Neural progenitor cell (in vitro differentiated cells): ENCODE results near the gene C6orf132. TPM values are rescaled to one million over a fixed set of nuclear protein-coding genes. Genes with fewer than 3 reads are reported as not detected.

Experiments used
- DNase-seq: peaks from one replicate; pipeline ENCODE4 v3.0.0-alpha.2; 2016; ENCODE audit warnings: low spot score
- H2AFZ ChIP-seq: fragments of 200-600 bp; sonication (generic); replicated peaks from 2 replicates; pipeline ENCODE4 v1.6.1; 2016; ENCODE audit warnings: antibody characterized with exemption
- H3F3A ChIP-seq: fragments of 200-600 bp; sonication (generic); 2 replicates; pipeline ENCODE4 v1.6.1; 2016; ENCODE audit warnings: antibody characterized with exemption, low read depth
- H3K27ac ChIP-seq: fragments of 200-600 bp; sonication (generic); 2 replicates; pipeline ENCODE4 v1.5.1; 2016; ENCODE audit warnings: mild to moderate bottlenecking
- H3K27me3 ChIP-seq: fragments of 200-600 bp; sonication (generic); 2 replicates; pipeline ENCODE4 v1.6.1; 2016; ENCODE audit warnings: mild to moderate bottlenecking, moderate library complexity
- H3K36me3 ChIP-seq: fragments of 200-600 bp; sonication (generic); 2 replicates; pipeline ENCODE4 v1.5.1; 2016
- H3K4me1 ChIP-seq: fragments of 200-600 bp; sonication (generic); 2 replicates; pipeline ENCODE4 v1.6.1; 2016; ENCODE audit warnings: mixed run types
- H3K4me2 ChIP-seq: fragments of 200-600 bp; sonication (generic); 2 replicates; pipeline ENCODE4 v1.6.1; 2016
- H3K4me3 ChIP-seq: fragments of 200-600 bp; sonication (generic); 2 replicates; pipeline ENCODE4 v1.5.1; 2016
- H3K79me2 ChIP-seq: fragments of 200-600 bp; sonication (generic); 2 replicates; pipeline ENCODE4 v1.6.1; 2016; ENCODE audit warnings: low read depth
- H3K9ac ChIP-seq: fragments of 200-600 bp; sonication (generic); 2 replicates; pipeline ENCODE4 v1.6.1; 2016
- H3K9me3 ChIP-seq: fragments of 200-600 bp; sonication (generic); 2 replicates; pipeline ENCODE4 v1.5.1; 2016; ENCODE audit warnings: low read depth
- H4K20me1 ChIP-seq: fragments of 200-600 bp; sonication (generic); 2 replicates; pipeline ENCODE4 v1.6.1; 2016; ENCODE audit warnings: low read depth
- H3K27ac Mint-ChIP-seq: 3 replicates; pipeline ENCODE4 v1.8.0; 2021; ENCODE audit warnings: mixed read lengths
- H3K27me3 Mint-ChIP-seq: 2 replicates; pipeline ENCODE4 v1.8.0; 2022; ENCODE audit warnings: low read depth, mild to moderate bottlenecking, inconsistent platforms, moderate library complexity, mixed read lengths; ENCODE audit not compliant: insufficient read depth
- H3K36me3 Mint-ChIP-seq: 3 replicates; pipeline ENCODE4 v1.8.0; 2021; ENCODE audit warnings: mixed read lengths
- H3K4me1 Mint-ChIP-seq: 3 replicates; pipeline ENCODE4 v1.8.0; 2021; ENCODE audit warnings: mixed read lengths
- H3K4me3 Mint-ChIP-seq: 3 replicates; pipeline ENCODE4 v1.8.0; 2021; ENCODE audit warnings: mild to moderate bottlenecking, moderate library complexity, mixed read lengths
- H3K9me3 Mint-ChIP-seq: 3 replicates; pipeline ENCODE4 v1.8.0; 2020; ENCODE audit warnings: mixed read lengths
- CTCF ChIP-seq: fragments of 200-600 bp; sonication (generic); IDR thresholded peaks from 2 replicates; pipeline ENCODE4 v1.5.1; 2017; ENCODE audit warnings: antibody characterized with exemption, mild to moderate bottlenecking
- EZH2 ChIP-seq: fragments of 200-600 bp; sonication (generic); IDR thresholded peaks from 2 replicates; pipeline ENCODE4 v1.6.1; 2017; ENCODE audit warnings: antibody characterized with exemption, mild to moderate bottlenecking, moderate library complexity
- EZH2phosphoT487 ChIP-seq: fragments of 200-600 bp; sonication (generic); IDR thresholded peaks from 2 replicates; pipeline ENCODE4 v1.6.1; 2017; ENCODE audit warnings: antibody characterized with exemption
- total RNA-seq: library from RNA; depleted of rRNA; stranded (reverse); fragments of >200 nt; gene quantifications from 2 replicates; pipeline ENCODE4 v1.2.3, GENCODE V29; 2015; ENCODE audit warnings: low replicate concordance

C6orf132 gene
- total RNA-seq, 1 donor from 2014 or later: 1.8 TPM

DNA sequence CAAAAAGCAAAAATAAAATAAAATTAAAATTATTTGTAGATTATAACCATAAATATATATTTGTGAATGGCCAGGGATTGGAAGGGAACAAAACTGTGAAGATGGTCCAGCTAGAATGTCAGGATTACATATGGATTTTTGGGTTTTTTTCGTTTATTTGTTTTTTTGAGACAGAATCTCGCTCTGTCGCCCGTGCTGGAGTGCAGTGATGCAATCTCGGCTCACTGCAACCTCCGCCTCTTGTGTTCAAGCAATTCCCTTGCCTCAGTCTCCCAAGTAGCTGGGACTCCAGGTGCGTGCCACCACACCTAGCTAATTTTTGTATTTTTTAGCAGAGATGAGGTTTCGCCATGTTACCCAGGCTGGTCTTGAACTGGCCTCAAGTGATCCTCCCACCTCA is 7.8 kb upstream of the C6orf132 start:
- no peaks in the 10 kb centered on the region for H3K9me3 ChIP-seq
- H3K4me1 Mint-ChIP-seq: peaks cover 15% of the 10 kb centered on the region
- no peak overlapping the region for H3K4me2 ChIP-seq
- DNase-seq: no peak
- TF ChIP-seq EZH2: no peak
- no peak for TF ChIP-seq CTCF
- TF ChIP-seq EZH2phosphoT487: no peak
- H3K79me2 ChIP-seq: no peaks in the 10 kb centered on the region
- H3K4me3 Mint-ChIP-seq: no peak overlapping the region
- H2AFZ ChIP-seq: no peak overlapping the region
- no peaks in the 10 kb centered on the region for H3K36me3 ChIP-seq
- no peak overlapping the region for H3K9ac ChIP-seq
- H3K4me3 ChIP-seq: no peak overlapping the region
- H3K4me1 ChIP-seq: peaks cover 16% of the 10 kb centered on the region
- H4K20me1 ChIP-seq: no peaks in the 10 kb centered on the region
- no peaks in the 10 kb centered on the region for H3K36me3 Mint-ChIP-seq
- H3K27me3 ChIP-seq: no peaks in the 10 kb centered on the region
- H3K27ac ChIP-seq: no peak overlapping the region
- peaks cover 5% of the 10 kb centered on the region for H3K27me3 Mint-ChIP-seq
- H3F3A ChIP-seq: peaks cover 8% of the 10 kb centered on the region
- no peaks in the 10 kb centered on the region for H3K9me3 Mint-ChIP-seq
- no peak overlapping the region for H3K27ac Mint-ChIP-seq

GRCh38 chr6:42148058-42148457 is 5.6 kb upstream of the C6orf132 start:
- Histone ChIP-seq H3K9me3 (no peaks in the 10 kb centered on the region), H3K4me2 (peak overlapping the region; percentile 17), H3F3A (peaks cover 14% of the 10 kb centered on the region), H3K79me2 (no peaks in the 10 kb centered on the region), H3K4me1 (peaks cover 16% of the 10 kb centered on the region), H3K36me3 (no peaks in the 10 kb centered on the region), H2AFZ (no peak overlapping the region), H3K4me3 (no peak overlapping the region), H3K9ac (no peak overlapping the region), H3K27me3 (peaks cover 4% of the 10 kb centered on the region), H3K27ac (no peak overlapping the region), H4K20me1 (no peaks in the 10 kb centered on the region)
- TF ChIP-seq EZH2phosphoT487 (no peak), EZH2 (no peak), CTCF (no peak)
- Mint-ChIP-seq H3K36me3 (no peaks in the 10 kb centered on the region), H3K4me1 (peaks cover 15% of the 10 kb centered on the region), H3K27ac (no peak overlapping the region), H3K4me3 (no peak overlapping the region), H3K27me3 (peaks cover 13% of the 10 kb centered on the region), H3K9me3 (no peaks in the 10 kb centered on the region)
- no peak for DNase-seq

GRCh38 chr6:42147138-42147562 is 4.7 kb upstream of the C6orf132 start:
- peaks cover 16% of the 10 kb centered on the region for H3F3A ChIP-seq
- Mint-ChIP-seq H3K9me3 (no peaks in the 10 kb centered on the region), H3K4me1 (peaks cover 18% of the 10 kb centered on the region), H3K27me3 (peaks cover 17% of the 10 kb centered on the region), H3K27ac (no peak overlapping the region), H3K36me3 (no peaks in the 10 kb centered on the region), H3K4me3 (no peak overlapping the region)
- H3K4me1 ChIP-seq: peaks cover 16% of the 10 kb centered on the region
- no peaks in the 10 kb centered on the region for H4K20me1 ChIP-seq
- peaks cover 13% of the 10 kb centered on the region for H3K27me3 ChIP-seq
- H3K9me3 ChIP-seq: no peaks in the 10 kb centered on the region
- H3K79me2 ChIP-seq: peaks cover 3% of the 10 kb centered on the region
- H3K4me3 ChIP-seq: no peak overlapping the region
- no peak overlapping the region for H2AFZ ChIP-seq
- H3K9ac ChIP-seq: no peak overlapping the region
- H3K36me3 ChIP-seq: no peaks in the 10 kb centered on the region
- no peak overlapping the region for H3K27ac ChIP-seq
- no peak for TF ChIP-seq CTCF
- TF ChIP-seq EZH2: no peak
- no peak for TF ChIP-seq EZH2phosphoT487
- no peak for DNase-seq
- no peak overlapping the region for H3K4me2 ChIP-seq
